Endothelial cell of umbilical vein (primary cell): ENCODE measurements around the gene DDRGK1. TPM values are rescaled to one million over a fixed set of nuclear protein-coding genes. Genes with fewer than 3 reads are reported as not detected.

Source experiments
- BruUV-seq: library from RNA; stranded (reverse); fragments of 400-500 nt; replicated peaks from 2 replicates; lab custom pipeline; 2021; lab: Mats Ljungman, UMichigan
- CTCF ChIA-PET: fragments of 300-600, 350-600 bp; sonication (Branson Sonifier 250); formaldehyde crosslinking; loops from one replicate; lab custom pipeline; 2021; ENCODE audit warnings: antibody characterized with exemption, inconsistent platforms; lab: Charles Lee
- POLR2A ChIA-PET: fragments of 300-600, 350-600 bp; sonication (Branson Sonifier 250); formaldehyde crosslinking; loops from one replicate; lab custom pipeline; 2021; ENCODE audit warnings: antibody characterized with exemption, inconsistent platforms; lab: Charles Lee
- DNase-seq: peaks from one replicate; pipeline ENCODE4 v3.0.0-alpha.2; 2011; ENCODE audit warnings: low read depth, low spot score
- FAIRE-seq: peaks from 2 replicates; lab custom pipeline; 2011; peaks lifted over from hg19 to GRCh38; lab: Jason Lieb, UNC
- H2AFZ ChIP-seq: 2 replicates; pipeline ENCODE4 v1.6.0; 2012; ENCODE audit warnings: low read depth, low read length, control low read depth, inconsistent platforms
- H3K27ac ChIP-seq: 2 replicates; pipeline ENCODE4 v1.5.1; 2011; ENCODE audit warnings: low read depth, mild to moderate bottlenecking, control low read depth, low read length, moderate library complexity; ENCODE audit not compliant: insufficient read depth
- H3K27me3 ChIP-seq, 2 experiments: 2 replicates each; pipeline versions ENCODE4 v1.6.0 to v1.6.1; 2011; ENCODE audit warnings: low read length in 2 of 2, mixed read lengths in 1 of 2; ENCODE audit not compliant: control insufficient read depth in 2 of 2, insufficient read depth in 2 of 2
- H3K36me3 ChIP-seq, 2 experiments: 2 replicates in 1 of 2; 3 replicates in 1 of 2; pipeline ENCODE4 v1.5.1; 2011; ENCODE audit warnings: low read length in 2 of 2, mild to moderate bottlenecking in 1 of 2, moderate library complexity in 1 of 2; ENCODE audit not compliant: control insufficient read depth in 2 of 2, insufficient read depth in 2 of 2; ENCODE audit errors: extremely low read depth in 1 of 2
- H3K4me1 ChIP-seq: 3 replicates; pipeline ENCODE4 v1.5.1; 2011; ENCODE audit warnings: mild to moderate bottlenecking, low read length; ENCODE audit not compliant: control insufficient read depth, insufficient read depth; ENCODE audit errors: extremely low read depth
- H3K4me2 ChIP-seq: 2 replicates; pipeline ENCODE4 v1.6.1; 2011; ENCODE audit warnings: low read length, control low read depth, mixed read lengths; ENCODE audit not compliant: insufficient read depth
- H3K4me3 ChIP-seq, 3 experiments: fragments of 200-600 bp in 1 of 3; sonication (generic), shearing (Covaris generic) in 1 of 3; replicated peaks in 1 of 3; 2 replicates each; pipeline ENCODE4 v1.5.1; 2011 to 2016; ENCODE audit warnings: control low read depth in 3 of 3, low read length in 3 of 3, mild to moderate bottlenecking in 2 of 3, inconsistent platforms in 1 of 3, low read depth in 1 of 3, moderate library complexity in 1 of 3; ENCODE audit not compliant: insufficient read depth in 1 of 3
- H3K79me2 ChIP-seq: 2 replicates; pipeline ENCODE4 v1.6.0; 2012; ENCODE audit warnings: low read length, inconsistent platforms; ENCODE audit not compliant: control insufficient read depth, insufficient read depth
- H3K9ac ChIP-seq: replicated peaks from 2 replicates; pipeline ENCODE3; 2011; ENCODE audit warnings: low read length, control low read depth; ENCODE audit not compliant: insufficient read depth; ENCODE audit errors: extremely low read depth
- H3K9me1 ChIP-seq: replicated peaks from 3 replicates; pipeline ENCODE4 v1.6.0; 2011; ENCODE audit warnings: mild to moderate bottlenecking, low read length; ENCODE audit not compliant: control insufficient read depth, insufficient read depth; ENCODE audit errors: extremely low read depth
- H3K9me3 ChIP-seq: replicated peaks from 2 replicates; pipeline ENCODE4 v1.5.1; 2012; ENCODE audit warnings: low read length, inconsistent platforms; ENCODE audit not compliant: control insufficient read depth, insufficient read depth
- H4K20me1 ChIP-seq: replicated peaks from 2 replicates; pipeline ENCODE3; 2011; ENCODE audit warnings: mild to moderate bottlenecking, low read length; ENCODE audit not compliant: control insufficient read depth, insufficient read depth; ENCODE audit errors: extremely low read depth
- EZH2 ChIP-seq: IDR thresholded peaks from 2 replicates; pipeline ENCODE4 v1.6.1; 2012; ENCODE audit warnings: borderline replicate concordance, low read depth, mild to moderate bottlenecking, moderate library complexity, low read length, inconsistent platforms; ENCODE audit not compliant: severe bottlenecking
- GATA2 ChIP-seq: IDR thresholded peaks from 2 replicates; pipeline ENCODE4 v1.7.0; 2011; ENCODE audit warnings: low read depth, mild to moderate bottlenecking, moderate library complexity, mixed read lengths, low read length; ENCODE audit not compliant: insufficient read length, insufficient read depth
- dilution Hi-C: fragments of 300-500 bp; cut with MboI; formaldehyde crosslinking; loops from one replicate; pipeline ENCODE4 v1.15.0; 2019; ENCODE audit warnings: low sequenced_read_pairs; ENCODE audit not compliant: extremely low pct_ligation_motif_present
- intact Hi-C: fragments of 100-400 bp; cut with micrococcal nuclease; formaldehyde crosslinking; loops from one replicate; pipeline ENCODE4 v1.10.0; 2022
- polyA plus RNA-seq, 4 experiments: library from polyadenylated mRNA; depleted of rRNA in 3 of 4; stranded (reverse) in 3 of 4; unstranded in 1 of 4; fragments of >200 nt; gene quantifications; 2 replicates each; pipeline versions ENCODE4 v1.2.1 to v1.2.3, GENCODE V29; 2011 to 2012; ENCODE audit warnings: missing spikeins in 1 of 4
- total RNA-seq: library from RNA; stranded (reverse); gene quantifications from 2 replicates; pipeline ENCODE4 v1.2.3, GENCODE V29; 2021
- TF ChIP-seq, protein P1 (sequence below), 2 donors: IDR thresholded peaks; 1 replicate in 1 of 2; 2 replicates in 1 of 2; pipeline ENCODE4 v1.5.1; 2011; ENCODE audit warnings: low read length in 2 of 2, mild to moderate bottlenecking in 2 of 2, moderate library complexity in 2 of 2, control low read depth in 1 of 2, inconsistent platforms in 1 of 2, low read depth in 1 of 2; ENCODE audit not compliant: insufficient read depth in 1 of 2; ENCODE audit errors: extremely low read depth in 1 of 2

DDRGK1 gene
- total and polyA plus RNA-seq, 2 donors (not counting 3 experiments of a cell fraction or from before 2014, with no cell fraction given), result 48.5 to 54.0 TPM

DNA sequence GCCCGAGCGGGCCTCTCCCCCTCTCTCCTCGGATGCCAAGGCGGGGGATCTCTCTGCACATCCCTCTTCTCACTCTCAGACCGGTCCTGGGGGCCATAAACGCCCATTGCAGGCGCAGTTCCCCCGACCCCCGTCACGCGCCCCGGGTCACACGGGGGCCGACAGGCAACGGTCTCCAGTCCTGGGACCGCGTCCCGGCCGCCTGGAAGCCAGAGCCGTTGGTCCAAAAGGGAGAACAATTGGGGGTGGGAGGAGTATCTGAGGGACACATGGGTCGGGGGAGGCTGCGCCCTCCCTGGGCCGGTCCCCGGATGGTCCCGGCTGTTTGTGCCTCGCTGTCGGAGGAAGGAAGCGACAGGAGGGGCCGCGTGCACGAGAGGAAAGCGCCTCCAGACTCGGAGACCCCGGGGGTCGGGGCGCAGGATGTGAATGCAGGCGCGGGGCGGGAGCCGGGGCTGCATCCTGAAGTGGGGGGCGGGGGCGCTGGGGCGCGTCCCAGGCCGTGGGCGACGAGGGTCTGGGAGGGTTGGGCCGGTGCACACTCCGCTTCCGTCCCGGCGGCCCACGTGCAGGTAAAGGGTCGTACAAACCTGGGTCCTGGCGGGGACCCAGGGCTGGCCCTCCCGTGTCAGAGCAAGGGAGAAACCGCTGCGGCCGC lies 33.6 kb upstream of the DDRGK1 start:
- H3K4me3 ChIP-seq, result peak overlapping the region; percentile 71 to 72 (median 71)
- H3K36me3 ChIP-seq, result no peaks in the 10 kb centered on the region
- no peak overlapping the region for H3K27ac ChIP-seq
- H4K20me1 ChIP-seq, result no peaks in the 10 kb centered on the region
- DNase-seq (no peak), FAIRE-seq (no peak)
- dilution Hi-C loops (no loop called here), intact Hi-C loops (no loop called here)
- H3K4me1 ChIP-seq, result peaks cover 14% of the 10 kb centered on the region
- peaks cover 0 to 12% of the 10 kb centered on the region in 2 experiments for H3K27me3 ChIP-seq
- H3K4me2 ChIP-seq, result peak overlapping the region; percentile 60
- no peaks in the 10 kb centered on the region for H3K9me1 ChIP-seq
- H3K79me2 ChIP-seq, result no peaks in the 10 kb centered on the region
- no TSS peak for BruUV-seq
- peak overlapping the region; percentile 97 for H2AFZ ChIP-seq
- H3K9ac ChIP-seq, result no peak overlapping the region
- ChIA-PET POLR2A (no interaction called here), CTCF (interaction anchor here (1.4 to 2.9 kb wide), 2 partner anchors 12 to 185 kb away, joined by 4 to 26 read pairs; no protein-coding TSS in a partner anchor)
- H3K9me3 ChIP-seq, result no peaks in the 10 kb centered on the region
- peak; percentile 71 for TF ChIP-seq EZH2
- TF ChIP-seq, protein P1, sequence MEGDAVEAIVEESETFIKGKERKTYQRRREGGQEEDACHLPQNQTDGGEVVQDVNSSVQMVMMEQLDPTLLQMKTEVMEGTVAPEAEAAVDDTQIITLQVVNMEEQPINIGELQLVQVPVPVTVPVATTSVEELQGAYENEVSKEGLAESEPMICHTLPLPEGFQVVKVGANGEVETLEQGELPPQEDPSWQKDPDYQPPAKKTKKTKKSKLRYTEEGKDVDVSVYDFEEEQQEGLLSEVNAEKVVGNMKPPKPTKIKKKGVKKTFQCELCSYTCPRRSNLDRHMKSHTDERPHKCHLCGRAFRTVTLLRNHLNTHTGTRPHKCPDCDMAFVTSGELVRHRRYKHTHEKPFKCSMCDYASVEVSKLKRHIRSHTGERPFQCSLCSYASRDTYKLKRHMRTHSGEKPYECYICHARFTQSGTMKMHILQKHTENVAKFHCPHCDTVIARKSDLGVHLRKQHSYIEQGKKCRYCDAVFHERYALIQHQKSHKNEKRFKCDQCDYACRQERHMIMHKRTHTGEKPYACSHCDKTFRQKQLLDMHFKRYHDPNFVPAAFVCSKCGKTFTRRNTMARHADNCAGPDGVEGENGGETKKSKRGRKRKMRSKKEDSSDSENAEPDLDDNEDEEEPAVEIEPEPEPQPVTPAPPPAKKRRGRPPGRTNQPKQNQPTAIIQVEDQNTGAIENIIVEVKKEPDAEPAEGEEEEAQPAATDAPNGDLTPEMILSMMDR (IDR thresholded peaks at IDR 0.05; ENCODE audit: extremely low read depth in 1 of 2, insufficient read depth in 1 of 2, low read depth in 1 of 2, low read length in 2 of 2), result peak in 1 of 2 donors; percentile 3
- TF ChIP-seq GATA2, result no peak
